Stimulated activated naive B cell treated with anti-CD40 and anti-IgM and Interleukin-4, amounts not matched to agents 10 μg/mL and 1 μg/mL and 100 μg/mL, for 72 hours (primary cell): ENCODE results near the gene PIGO.

ENCODE experiments used
- ATAC-seq, 2 donors: fragments of 150-1000 bp; cut with Tn5 transposase; replicated peaks; 2 replicates each; pipeline ENCODE4 v1.10.0; 2021; ENCODE audit warnings: moderate library complexity in 1 of 2
- DNase-seq: peaks from one replicate; pipeline ENCODE4 v3.0.0; 2021
- H3K27ac Mint-ChIP-seq: one replicate; pipeline ENCODE4 v1.8.0; 2022; ENCODE audit warnings: mild to moderate bottlenecking, mixed read lengths
- H3K27me3 Mint-ChIP-seq, 2 donors: one replicate each; pipeline ENCODE4 v1.8.0; 2022; ENCODE audit warnings: mixed read lengths in 2 of 2
- H3K36me3 Mint-ChIP-seq, 2 donors: one replicate each; pipeline ENCODE4 v1.8.0; 2022; ENCODE audit warnings: mixed read lengths in 2 of 2, mild to moderate bottlenecking in 1 of 2
- H3K4me1 Mint-ChIP-seq, 2 donors: one replicate each; pipeline ENCODE4 v1.8.0; 2022; ENCODE audit warnings: mixed read lengths in 2 of 2, mild to moderate bottlenecking in 1 of 2
- H3K4me3 Mint-ChIP-seq, 2 donors: one replicate each; pipeline ENCODE4 v1.8.0; 2022; ENCODE audit warnings: mild to moderate bottlenecking in 2 of 2, mixed read lengths in 2 of 2, moderate library complexity in 1 of 2
- H3K9me3 Mint-ChIP-seq, 2 donors: one replicate each; pipeline ENCODE4 v1.8.0; 2022; ENCODE audit warnings: mixed read lengths in 2 of 2, mild to moderate bottlenecking in 1 of 2

Gene PIGO

DNA sequence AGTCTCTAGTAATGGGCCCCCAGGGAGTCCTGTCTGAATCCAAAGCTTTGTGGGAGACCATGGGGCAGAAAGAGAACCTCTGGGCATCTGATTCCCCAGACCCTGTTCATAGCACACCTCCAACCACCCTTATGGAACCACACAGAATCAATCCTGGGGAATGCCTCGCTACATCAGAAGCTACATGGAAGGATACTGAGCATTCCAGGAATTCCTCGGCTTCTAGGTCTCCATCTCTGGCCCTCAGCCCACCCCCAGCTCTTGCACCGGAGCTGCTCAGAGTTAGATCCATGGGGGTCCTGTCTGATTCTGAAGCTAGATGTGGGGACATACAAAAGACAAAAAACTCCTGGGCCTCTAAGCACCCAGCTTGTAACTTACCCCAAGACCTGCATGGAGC is 52.3 kb downstream of the PIGO start:
- peaks cover 27 to 53% of the 10 kb centered on the region in 2 donors for H3K36me3 Mint-ChIP-seq
- DNase-seq, result no peak
- H3K9me3 Mint-ChIP-seq, result no peaks in the 10 kb centered on the region
- H3K4me3 Mint-ChIP-seq, result no peak overlapping the region
- peaks cover 6 to 8% of the 10 kb centered on the region in 2 donors for H3K4me1 Mint-ChIP-seq
- H3K27me3 Mint-ChIP-seq, result no peaks in the 10 kb centered on the region
- no peak overlapping the region for H3K27ac Mint-ChIP-seq
- no peak for ATAC-seq

DNA sequence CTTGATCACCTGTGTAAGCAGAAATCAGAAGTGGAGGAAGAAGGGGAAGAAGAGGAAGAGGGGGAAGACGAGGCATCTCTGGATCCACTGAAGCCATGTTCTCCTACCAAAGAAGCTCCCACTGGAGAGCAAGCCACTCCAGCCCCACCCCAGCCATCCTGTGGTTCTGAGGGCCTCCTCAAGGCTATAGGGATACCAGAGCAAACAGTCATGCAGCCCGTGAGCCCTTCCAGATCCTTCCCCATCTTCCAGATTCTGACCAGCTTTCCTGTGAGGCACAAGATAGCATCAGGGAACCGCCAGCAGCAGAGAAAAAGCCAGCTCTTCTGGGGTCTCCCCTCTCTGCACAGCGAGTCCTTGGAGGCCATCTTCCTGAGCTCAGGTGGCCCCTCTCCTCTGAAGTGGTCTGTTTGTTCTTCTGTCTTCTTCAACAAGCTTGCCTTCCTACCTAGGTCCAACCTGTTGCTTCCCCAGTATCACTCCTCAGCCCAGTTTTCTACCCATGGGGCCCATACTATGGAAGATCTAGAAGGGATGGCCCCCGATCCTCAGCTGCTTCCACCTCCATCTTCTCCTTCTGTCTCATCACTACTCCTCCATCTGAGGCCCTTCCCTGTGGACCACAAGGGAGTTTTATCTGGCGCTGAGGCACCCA is 53.4 kb downstream of the PIGO start:
- H3K27me3 Mint-ChIP-seq, result no peaks in the 10 kb centered on the region
- no peak overlapping the region for H3K4me3 Mint-ChIP-seq
- ATAC-seq (no peak), DNase-seq (no peak)
- H3K4me1 Mint-ChIP-seq, result peaks cover 6 to 8% of the 10 kb centered on the region in 2 donors
- H3K36me3 Mint-ChIP-seq, result peaks cover 19 to 44% of the 10 kb centered on the region in 2 donors
- H3K9me3 Mint-ChIP-seq, result no peaks in the 10 kb centered on the region
- H3K27ac Mint-ChIP-seq, result peak overlapping the region; percentile 11

DNA sequence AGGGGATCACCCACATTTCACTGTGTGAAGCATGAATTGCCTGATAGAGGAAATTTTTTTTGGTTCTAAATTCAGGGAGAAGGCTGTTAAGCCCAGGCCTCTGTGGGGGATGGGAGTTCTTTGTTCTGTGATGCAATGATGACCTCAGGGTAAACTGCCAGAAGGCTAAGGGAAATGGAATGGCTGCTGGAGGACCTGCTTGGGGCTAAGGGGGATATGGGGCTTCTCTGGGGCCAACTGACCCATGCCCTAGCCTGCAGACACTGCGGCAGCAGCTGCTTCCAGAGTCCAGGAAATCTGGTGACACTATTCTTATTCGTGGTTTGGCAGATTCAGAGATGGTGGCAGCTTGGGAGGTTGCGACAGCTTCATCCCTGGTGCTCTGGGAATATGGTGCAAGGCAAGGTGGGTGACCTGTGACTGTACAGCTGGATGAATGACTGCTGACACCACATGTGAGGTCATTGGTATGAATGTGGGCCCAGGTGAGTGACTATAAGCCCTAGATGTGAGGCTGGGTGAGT is 54.2 kb downstream of the PIGO start:
- peaks cover 6 to 8% of the 10 kb centered on the region in 2 donors for H3K4me1 Mint-ChIP-seq
- no peak overlapping the region for H3K4me3 Mint-ChIP-seq
- H3K27me3 Mint-ChIP-seq, result no peaks in the 10 kb centered on the region
- ATAC-seq (no peak), DNase-seq (no peak)
- no peak overlapping the region for H3K27ac Mint-ChIP-seq
- H3K36me3 Mint-ChIP-seq, result peaks cover 19 to 47% of the 10 kb centered on the region in 2 donors
- H3K9me3 Mint-ChIP-seq, result no peaks in the 10 kb centered on the region
